Measurements from ENCODE around the gene TMEM54. TPM values are rescaled to one million over a fixed set of nuclear protein-coding genes. Genes with fewer than 3 reads are reported as not detected.

TMEM54 gene
- polyA plus RNA-seq: 3.3 and 7.1 TPM in 2 replicates

GRCh38 chr1:32900956-32901822 is at the start of gene TMEM54:
Gene TMEM54 (minus strand): TSS chr1:32901389. CDS start chr1:32901238, 151 bp downstream.

GRCh38 chr1:32886004-32886827 is 15.0 kb downstream of the TMEM54 start, which contains the start of gene HPCA:
Gene HPCA (plus strand): TSS chr1:32886491. CDS start chr1:32888899, 2,408 bp downstream.

GRCh38 chr1:32870615-32871363 is 30.4 kb downstream of the TMEM54 start, which contains the start of gene FNDC5:
Gene FNDC5 (minus strand): TSS chr1:32870912.

Other genes with a start within 250 kb of the TMEM54 start
- gene SYNC, start 198.6 kb downstream of the TMEM54 start, polyA plus RNA-seq: 18.2 and 37.0 TPM in 2 replicates
- gene YARS1, start 84.0 kb downstream of the TMEM54 start, polyA plus RNA-seq: 66.1 and 69.8 TPM in 2 replicates
- 9.4 and 16.2 TPM in 2 replicates for gene S100PBP, start 83.7 kb downstream of the TMEM54 start, polyA plus RNA-seq
- 214 and 326 TPM in 2 replicates for gene FNDC5, start 30.5 kb downstream of the TMEM54 start, polyA plus RNA-seq
- 1.0 and 11.6 TPM in 2 replicates for gene HPCA, start 14.9 kb downstream of the TMEM54 start, polyA plus RNA-seq
- gene RNF19B, start 63.4 kb upstream of the TMEM54 start, polyA plus RNA-seq: 94.9 and 105 TPM in 2 replicates
- gene AK2, start 135.5 kb upstream of the TMEM54 start, polyA plus RNA-seq: 5.5 and 7.5 TPM in 2 replicates
- gene AZIN2, start 179.8 kb upstream of the TMEM54 start, polyA plus RNA-seq: 8.1 and 8.2 TPM in 2 replicates